ENCODE data around the gene PPP3CA.

The PPP3CA gene

GRCh38 chr4:100985576-100985975 is 361.8 kb downstream of the PPP3CA start:
- DNase-seq: no peak

GRCh38 chr4:100984901-100985300 is 362.4 kb downstream of the PPP3CA start:
- DNase-seq: no peak

- DNase-seq: no peak
Observed at GRCh38 chr4:100983426-100983825, 363.9 kb downstream of the PPP3CA start.

GRCh38 chr4:100982345-100982744 is 365.0 kb downstream of the PPP3CA start:
- DNase-seq: no peak

GRCh38 chr4:100981447-100982204 is 365.7 kb downstream of the PPP3CA start:
- DNase-seq: no peak

- DNase-seq: no peak
Observed at GRCh38 chr4:100979736-100980135, 367.6 kb downstream of the PPP3CA start.

- DNase-seq: no peak
Observed at GRCh38 chr4:100977746-100978397, 369.5 kb downstream of the PPP3CA start.

GRCh38 chr4:100977274-100977673 is 370.1 kb downstream of the PPP3CA start:
- no peak for DNase-seq
